Upper lobe of left lung (tissue), 4 donors: Measurements from ENCODE around the gene EYA4.

ENCODE experiments used
- POLR2A ChIP-seq, 4 donors: fragments of 450-650 bp; IDR thresholded peaks; one replicate each; pipeline ENCODE4 v1.5.1; 2016 to 2017; ENCODE audit warnings: antibody characterized with exemption in 4 of 4, mild to moderate bottlenecking in 2 of 4
- POLR2AphosphoS5 ChIP-seq, 2 donors: sonication (generic); formaldehyde crosslinking; IDR thresholded peaks; one replicate each; pipeline ENCODE4 v1.5.1; 2017; ENCODE audit warnings: antibody characterized with exemption in 2 of 2
- TF ChIP-seq, protein P1 (sequence below), 6 experiments: fragments of 450-650 bp in 4 of 6; fragments of 200-600 bp in 2 of 6; sonication (generic) in 2 of 6; IDR thresholded peaks; one replicate each; pipeline ENCODE4 v1.5.1; 2016 to 2019; ENCODE audit warnings: antibody characterized with exemption in 6 of 6

DNA sequence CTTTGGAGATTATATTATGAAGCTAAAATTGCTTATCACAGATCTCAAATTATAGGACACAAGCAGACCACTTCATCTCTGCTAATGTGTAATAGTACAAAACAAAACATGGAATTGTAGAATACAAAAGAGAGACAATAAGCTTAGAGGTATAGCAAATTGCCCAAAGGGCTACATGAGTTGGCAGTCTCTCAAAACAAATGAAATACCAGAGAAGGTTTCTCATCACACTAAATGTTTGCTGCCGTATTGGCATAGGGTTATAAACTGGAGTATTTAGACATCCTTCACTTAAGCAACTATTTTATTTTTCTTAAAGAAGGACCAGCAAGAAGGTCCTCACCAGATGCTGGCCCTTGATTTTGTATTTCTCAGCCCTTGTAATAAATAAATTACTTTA lies 5.9 kb upstream of the EYA4 start:
- TF ChIP-seq, protein P1, sequence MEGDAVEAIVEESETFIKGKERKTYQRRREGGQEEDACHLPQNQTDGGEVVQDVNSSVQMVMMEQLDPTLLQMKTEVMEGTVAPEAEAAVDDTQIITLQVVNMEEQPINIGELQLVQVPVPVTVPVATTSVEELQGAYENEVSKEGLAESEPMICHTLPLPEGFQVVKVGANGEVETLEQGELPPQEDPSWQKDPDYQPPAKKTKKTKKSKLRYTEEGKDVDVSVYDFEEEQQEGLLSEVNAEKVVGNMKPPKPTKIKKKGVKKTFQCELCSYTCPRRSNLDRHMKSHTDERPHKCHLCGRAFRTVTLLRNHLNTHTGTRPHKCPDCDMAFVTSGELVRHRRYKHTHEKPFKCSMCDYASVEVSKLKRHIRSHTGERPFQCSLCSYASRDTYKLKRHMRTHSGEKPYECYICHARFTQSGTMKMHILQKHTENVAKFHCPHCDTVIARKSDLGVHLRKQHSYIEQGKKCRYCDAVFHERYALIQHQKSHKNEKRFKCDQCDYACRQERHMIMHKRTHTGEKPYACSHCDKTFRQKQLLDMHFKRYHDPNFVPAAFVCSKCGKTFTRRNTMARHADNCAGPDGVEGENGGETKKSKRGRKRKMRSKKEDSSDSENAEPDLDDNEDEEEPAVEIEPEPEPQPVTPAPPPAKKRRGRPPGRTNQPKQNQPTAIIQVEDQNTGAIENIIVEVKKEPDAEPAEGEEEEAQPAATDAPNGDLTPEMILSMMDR (IDR thresholded peaks at IDR 0.05): no peak
- no peak for TF ChIP-seq POLR2A (IDR thresholded peaks at IDR 0.05)
- no peak for TF ChIP-seq POLR2AphosphoS5 (IDR thresholded peaks at IDR 0.05)
